SIG-M5 treated with dmso at 0.1 percent for 504 hours (cell line): ENCODE measurements around the gene MAP3K14.

Experiments used
- DNase-seq: peaks from one replicate; lab custom pipeline; 2025; ENCODE audit not compliant: unreplicated experiment; lab: John Stamatoyannopoulos, UW

The MAP3K14 gene

GRCh38 chr17:45339646-45340605, 23.1 kb upstream of the MAP3K14 start:
- no peak for DNase-seq

GRCh38 chr17:45338996-45339535, 22.2 kb upstream of the MAP3K14 start:
- no peak for DNase-seq

GRCh38 chr17:45338023-45338781, 21.4 kb upstream of the MAP3K14 start:
- DNase-seq, result no peak

- DNase-seq, result no peak
Observed at GRCh38 chr17:45336390-45337182, 19.8 kb upstream of the MAP3K14 start.

- no peak for DNase-seq
Observed at GRCh38 chr17:45335721-45336120, 18.9 kb upstream of the MAP3K14 start.

- DNase-seq, result no peak
Observed at GRCh38 chr17:45334701-45335677, 18.2 kb upstream of the MAP3K14 start.

- no peak for DNase-seq
Observed at GRCh38 chr17:45334231-45334630, 17.4 kb upstream of the MAP3K14 start.

- no peak for DNase-seq
Observed at GRCh38 chr17:45333702-45334092, 16.9 kb upstream of the MAP3K14 start.

- peak; percentile 91 for DNase-seq
Observed at GRCh38 chr17:45332989-45333701, 16.3 kb upstream of the MAP3K14 start.

- no peak for DNase-seq
Observed at GRCh38 chr17:45332505-45332904, 15.7 kb upstream of the MAP3K14 start.

GRCh38 chr17:45326626-45327025, 9.8 kb upstream of the MAP3K14 start:
- no peak for DNase-seq

- DNase-seq, result no peak
Observed at GRCh38 chr17:45325810-45326209, 9.0 kb upstream of the MAP3K14 start.

GRCh38 chr17:45324336-45324735, 7.5 kb upstream of the MAP3K14 start:
- DNase-seq, result no peak

- no peak for DNase-seq
Observed at GRCh38 chr17:45322168-45322567, 5.3 kb upstream of the MAP3K14 start.

- peak; percentile 69 for DNase-seq
Observed at GRCh38 chr17:45320931-45321461, 4.2 kb upstream of the MAP3K14 start.

- no peak for DNase-seq
Observed at GRCh38 chr17:45320349-45320930, 3.6 kb upstream of the MAP3K14 start.

- DNase-seq, result no peak
Observed at GRCh38 chr17:45319239-45319703, 2.5 kb upstream of the MAP3K14 start.

GRCh38 chr17:45318561-45319230, 1.9 kb upstream of the MAP3K14 start:
- DNase-seq, result no peak
